ENCODE measurements around the gene SORCS3.

Gene SORCS3

GRCh38 chr10:104988686-104989085, 347.6 kb downstream of the SORCS3 start:
- Histone ChIP-seq H3K9ac (ENCODE audit: insufficient read length) (no peak overlapping the region), H3K36me3 (ENCODE audit: insufficient read depth, low read length) (no peaks in the 10 kb centered on the region), H3K4me3 (no peak overlapping the region), H3K9me3 (ENCODE audit: low read depth, low read length) (no peaks in the 10 kb centered on the region), H3K27ac (no peak overlapping the region)
- no peak for TF ChIP-seq FOXP2 (optimal IDR thresholded peaks at IDR 0.05; ENCODE audit: control extremely low read depth, extremely low read length, insufficient read depth)
- TF ChIP-seq POLR2AphosphoS5 (IDR thresholded peaks at IDR 0.05; ENCODE audit: borderline replicate concordance, low read depth, low read length) = no peak
- TF ChIP-seq EZH2 (IDR thresholded peaks at IDR 0.05) = no peak
- no peak for DNase-seq (ENCODE audit: low read depth, low spot score)

DNA sequence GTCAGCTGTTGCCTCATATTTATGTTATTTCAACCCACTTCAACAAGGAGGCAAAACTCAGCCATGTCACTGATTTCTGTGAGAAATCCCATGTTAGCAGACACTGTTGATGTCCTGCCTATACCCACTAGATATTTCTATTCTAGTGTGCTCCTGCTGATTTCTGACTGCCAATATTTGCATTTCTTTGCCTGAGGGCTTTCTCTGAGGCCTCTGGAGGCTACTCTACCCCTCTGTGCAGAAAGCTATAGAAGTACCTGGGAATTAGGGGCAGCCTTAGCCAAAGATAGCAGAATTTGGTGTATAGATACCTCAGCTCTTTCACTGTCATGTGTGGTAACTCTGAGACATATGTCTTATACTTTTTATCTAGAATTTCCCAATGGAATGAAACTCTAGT, 348.8 kb downstream of the SORCS3 start:
- H3K9ac ChIP-seq (ENCODE audit: insufficient read length) = no peak overlapping the region
- H3K4me3 ChIP-seq = no peak overlapping the region
- H3K27ac ChIP-seq = no peak overlapping the region
- no peaks in the 10 kb centered on the region for H3K36me3 ChIP-seq (ENCODE audit: insufficient read depth, low read length)
- H3K9me3 ChIP-seq (ENCODE audit: low read depth, low read length) = no peaks in the 10 kb centered on the region
- DNase-seq (ENCODE audit: low read depth, low spot score) = no peak
- TF ChIP-seq POLR2AphosphoS5 (IDR thresholded peaks at IDR 0.05; ENCODE audit: borderline replicate concordance, low read depth, low read length) = no peak

GRCh38 chr10:104993085-104993484, 352.0 kb downstream of the SORCS3 start:
- H3K36me3 ChIP-seq (ENCODE audit: insufficient read depth, low read length) = no peaks in the 10 kb centered on the region
- H3K9ac ChIP-seq (ENCODE audit: insufficient read length) = no peak overlapping the region
- TF ChIP-seq FOXP2 (optimal IDR thresholded peaks at IDR 0.05; ENCODE audit: control extremely low read depth, extremely low read length, insufficient read depth) (no peak), EZH2 (IDR thresholded peaks at IDR 0.05) (no peak)
- H3K9me3 ChIP-seq (ENCODE audit: low read depth, low read length) = no peaks in the 10 kb centered on the region
- no peak for DNase-seq (ENCODE audit: low read depth, low spot score)
- no peak overlapping the region for H3K4me3 ChIP-seq
- H3K27ac ChIP-seq = no peak overlapping the region

DNA sequence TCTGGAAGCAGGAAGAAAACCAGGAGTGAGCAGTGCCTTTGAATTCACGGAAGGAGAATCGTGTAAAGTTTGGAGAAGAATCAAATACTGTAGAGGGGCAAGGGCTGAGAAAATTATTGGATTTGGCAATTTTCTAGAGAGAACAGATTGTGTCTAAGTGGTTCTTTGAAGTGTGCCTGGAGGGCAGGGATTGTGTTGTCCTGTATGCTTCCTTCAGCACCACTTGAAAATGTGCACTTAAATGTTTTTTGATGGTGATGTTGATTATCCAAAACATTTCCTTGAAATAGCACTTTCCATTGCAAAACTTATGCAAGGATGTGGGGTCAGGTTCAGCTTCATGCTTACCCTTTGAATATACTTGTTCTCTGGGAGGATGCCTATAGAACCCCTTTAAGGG, 360.2 kb downstream of the SORCS3 start:
- no peak overlapping the region for H3K4me3 ChIP-seq
- TF ChIP-seq EZH2 (IDR thresholded peaks at IDR 0.05) (no peak), POLR2AphosphoS5 (IDR thresholded peaks at IDR 0.05; ENCODE audit: borderline replicate concordance, low read depth, low read length) (no peak), FOXP2 (optimal IDR thresholded peaks at IDR 0.05; ENCODE audit: control extremely low read depth, extremely low read length, insufficient read depth) (no peak)
- DNase-seq (ENCODE audit: low read depth, low spot score) = no peak
- no peaks in the 10 kb centered on the region for H3K36me3 ChIP-seq (ENCODE audit: insufficient read depth, low read length)
- no peak overlapping the region for H3K9ac ChIP-seq (ENCODE audit: insufficient read length)
- H3K9me3 ChIP-seq (ENCODE audit: low read depth, low read length) = no peaks in the 10 kb centered on the region
- H3K27ac ChIP-seq = no peak overlapping the region

DNA sequence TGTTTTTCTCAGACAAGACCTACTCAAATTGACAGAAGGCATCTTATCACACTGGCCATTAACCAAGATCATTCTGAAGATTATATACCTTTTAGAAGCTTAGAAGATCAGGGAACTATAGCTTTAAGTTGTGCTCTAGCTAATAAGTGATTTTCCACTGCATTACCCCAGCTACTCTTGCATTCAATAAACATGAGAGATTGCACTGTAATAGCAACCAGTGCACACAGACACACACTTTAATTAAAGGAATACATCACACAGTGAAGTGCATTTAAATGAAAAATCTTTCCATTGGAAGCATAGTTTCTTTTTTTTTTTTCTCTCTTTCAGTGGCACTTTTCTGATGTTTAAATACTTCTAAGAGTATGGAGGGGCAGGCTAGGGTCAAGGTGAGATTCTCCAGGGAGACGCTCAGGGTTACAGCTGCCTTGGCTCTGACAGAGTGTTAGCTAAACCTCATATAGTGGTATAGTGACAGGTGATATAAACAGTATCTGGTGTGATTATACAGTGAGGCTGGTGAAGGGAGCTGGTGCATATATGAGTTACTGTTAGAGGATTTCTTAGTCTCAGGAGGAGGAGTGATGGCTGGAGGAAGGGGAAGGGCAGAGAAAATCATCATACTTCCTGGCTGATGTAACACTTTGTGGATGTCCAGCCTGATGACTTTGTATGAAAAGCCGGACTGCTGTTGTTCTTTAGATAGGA, 369.5 kb downstream of the SORCS3 start:
- no peaks in the 10 kb centered on the region for H3K9me3 ChIP-seq (ENCODE audit: low read depth, low read length)
- H3K36me3 ChIP-seq (ENCODE audit: insufficient read depth, low read length) = no peaks in the 10 kb centered on the region
- H3K9ac ChIP-seq (ENCODE audit: insufficient read length) = no peak overlapping the region
- H3K27ac ChIP-seq = no peak overlapping the region
- TF ChIP-seq EZH2 (IDR thresholded peaks at IDR 0.05) (no peak), POLR2AphosphoS5 (IDR thresholded peaks at IDR 0.05; ENCODE audit: borderline replicate concordance, low read depth, low read length) (no peak), FOXP2 (optimal IDR thresholded peaks at IDR 0.05; ENCODE audit: control extremely low read depth, extremely low read length, insufficient read depth) (no peak)
- H3K4me3 ChIP-seq = no peak overlapping the region
- no peak for DNase-seq (ENCODE audit: low read depth, low spot score)

GRCh38 chr10:105017116-105017515, 376.0 kb downstream of the SORCS3 start:
- TF ChIP-seq FOXP2 (optimal IDR thresholded peaks at IDR 0.05; ENCODE audit: control extremely low read depth, extremely low read length, insufficient read depth) (no peak), EZH2 (IDR thresholded peaks at IDR 0.05) (no peak), POLR2AphosphoS5 (IDR thresholded peaks at IDR 0.05; ENCODE audit: borderline replicate concordance, low read depth, low read length) (no peak)

GRCh38 chr10:105017691-105018090, 376.6 kb downstream of the SORCS3 start:
- Histone ChIP-seq H3K36me3 (ENCODE audit: insufficient read depth, low read length) (no peaks in the 10 kb centered on the region), H3K9me3 (ENCODE audit: low read depth, low read length) (no peaks in the 10 kb centered on the region), H3K27ac (no peak overlapping the region), H3K4me3 (no peak overlapping the region), H3K9ac (ENCODE audit: insufficient read length) (no peak overlapping the region)
- DNase-seq (ENCODE audit: low read depth, low spot score) = no peak
- TF ChIP-seq FOXP2 (optimal IDR thresholded peaks at IDR 0.05; ENCODE audit: control extremely low read depth, extremely low read length, insufficient read depth) = no peak
- no peak for TF ChIP-seq EZH2 (IDR thresholded peaks at IDR 0.05)
- TF ChIP-seq POLR2AphosphoS5 (IDR thresholded peaks at IDR 0.05; ENCODE audit: borderline replicate concordance, low read depth, low read length) = no peak

More at GRCh38 chr10:105017116-105017515, 376.0 kb downstream of the SORCS3 start:
- Histone ChIP-seq H3K9me3 (ENCODE audit: low read depth, low read length) (no peaks in the 10 kb centered on the region), H3K9ac (ENCODE audit: insufficient read length) (no peak overlapping the region), H3K27ac (no peak overlapping the region), H3K4me3 (no peak overlapping the region), H3K36me3 (ENCODE audit: insufficient read depth, low read length) (no peaks in the 10 kb centered on the region)
- DNase-seq (ENCODE audit: low read depth, low spot score) = no peak

- no peak overlapping the region for H3K4me3 ChIP-seq
- no peak overlapping the region for H3K27ac ChIP-seq
- no peaks in the 10 kb centered on the region for H3K9me3 ChIP-seq (ENCODE audit: low read depth, low read length)
- TF ChIP-seq EZH2 (IDR thresholded peaks at IDR 0.05) (no peak), POLR2AphosphoS5 (IDR thresholded peaks at IDR 0.05; ENCODE audit: borderline replicate concordance, low read depth, low read length) (no peak), FOXP2 (optimal IDR thresholded peaks at IDR 0.05; ENCODE audit: control extremely low read depth, extremely low read length, insufficient read depth) (no peak)
- no peak for DNase-seq (ENCODE audit: low read depth, low spot score)
- no peaks in the 10 kb centered on the region for H3K36me3 ChIP-seq (ENCODE audit: insufficient read depth, low read length)
- no peak overlapping the region for H3K9ac ChIP-seq (ENCODE audit: insufficient read length)
Observed at GRCh38 chr10:105023211-105024111, 382.4 kb downstream of the SORCS3 start.
